ENCODE measurements around the gene TOM1L1. TPM values are rescaled to one million over a fixed set of nuclear protein-coding genes. Genes with fewer than 3 reads are reported as not detected.

TOM1L1 gene
- total RNA-seq, 1 donor from 2014 or later, result 9.0 TPM

DNA sequence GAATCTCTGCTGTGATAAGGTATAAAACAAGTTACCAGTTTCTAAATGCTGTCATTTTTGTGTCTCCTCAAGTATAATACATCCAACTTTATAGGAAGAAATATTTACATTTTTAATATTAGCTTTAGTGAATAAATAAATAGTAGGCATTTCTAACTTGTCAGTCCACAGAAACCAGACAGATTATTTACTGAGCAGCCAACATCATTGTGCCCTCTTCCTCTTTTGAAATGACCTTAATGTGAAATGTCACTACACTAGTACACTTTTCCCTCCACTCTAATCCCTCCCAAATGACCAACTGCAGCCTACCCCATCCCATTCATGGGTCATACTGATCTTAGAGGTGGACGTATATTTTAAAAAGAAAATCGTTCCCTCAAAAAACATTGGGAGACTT lies 77.1 kb downstream of the TOM1L1 start:
- no peaks in the 10 kb centered on the region for H3K4me1 ChIP-seq
- intact Hi-C loops (cut with micrococcal nuclease), result no loop called here
- DNase-seq, result no peak
- TF ChIP-seq, protein P1, sequence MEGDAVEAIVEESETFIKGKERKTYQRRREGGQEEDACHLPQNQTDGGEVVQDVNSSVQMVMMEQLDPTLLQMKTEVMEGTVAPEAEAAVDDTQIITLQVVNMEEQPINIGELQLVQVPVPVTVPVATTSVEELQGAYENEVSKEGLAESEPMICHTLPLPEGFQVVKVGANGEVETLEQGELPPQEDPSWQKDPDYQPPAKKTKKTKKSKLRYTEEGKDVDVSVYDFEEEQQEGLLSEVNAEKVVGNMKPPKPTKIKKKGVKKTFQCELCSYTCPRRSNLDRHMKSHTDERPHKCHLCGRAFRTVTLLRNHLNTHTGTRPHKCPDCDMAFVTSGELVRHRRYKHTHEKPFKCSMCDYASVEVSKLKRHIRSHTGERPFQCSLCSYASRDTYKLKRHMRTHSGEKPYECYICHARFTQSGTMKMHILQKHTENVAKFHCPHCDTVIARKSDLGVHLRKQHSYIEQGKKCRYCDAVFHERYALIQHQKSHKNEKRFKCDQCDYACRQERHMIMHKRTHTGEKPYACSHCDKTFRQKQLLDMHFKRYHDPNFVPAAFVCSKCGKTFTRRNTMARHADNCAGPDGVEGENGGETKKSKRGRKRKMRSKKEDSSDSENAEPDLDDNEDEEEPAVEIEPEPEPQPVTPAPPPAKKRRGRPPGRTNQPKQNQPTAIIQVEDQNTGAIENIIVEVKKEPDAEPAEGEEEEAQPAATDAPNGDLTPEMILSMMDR (IDR thresholded peaks at IDR 0.05; ENCODE audit: borderline replicate concordance), result no peak
- no peaks in the 10 kb centered on the region for H3K27me3 ChIP-seq (ENCODE audit: low read depth)
- H3K27ac ChIP-seq (replicated peaks), result no peak overlapping the region
- no peaks in the 10 kb centered on the region for H3K36me3 ChIP-seq
- H3K9me3 ChIP-seq (replicated peaks), result peaks cover 10% of the 10 kb centered on the region
- no peak overlapping the region for H3K4me3 ChIP-seq

DNA sequence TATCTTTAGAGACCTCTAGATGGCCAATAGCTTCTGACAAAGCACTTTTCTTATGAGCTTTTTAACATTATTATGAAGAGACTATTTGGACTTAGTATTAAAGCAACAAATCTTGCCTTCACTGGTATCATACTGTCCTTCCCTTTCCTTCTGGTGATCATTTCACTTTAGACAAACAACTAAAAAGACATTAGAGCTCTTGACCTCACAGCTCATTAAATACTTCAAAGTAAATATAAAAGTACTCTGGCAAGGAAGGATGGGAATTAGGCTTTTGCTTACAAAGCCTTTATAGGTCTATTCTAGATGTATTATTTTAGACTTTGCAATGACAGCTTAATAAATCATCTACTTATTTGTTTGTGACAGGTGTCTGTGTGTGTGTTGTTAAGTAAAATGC lies 79.0 kb downstream of the TOM1L1 start:
- H3K4me3 ChIP-seq, result no peak overlapping the region
- TF ChIP-seq, protein P1 (IDR thresholded peaks at IDR 0.05; ENCODE audit: borderline replicate concordance), result no peak
- intact Hi-C loops (cut with micrococcal nuclease), result no loop called here
- no peaks in the 10 kb centered on the region for H3K36me3 ChIP-seq
- no peaks in the 10 kb centered on the region for H3K27me3 ChIP-seq (ENCODE audit: low read depth)
- no peak overlapping the region for H3K27ac ChIP-seq (replicated peaks)
- H3K9me3 ChIP-seq (replicated peaks), result peaks cover 10% of the 10 kb centered on the region
- no peak for DNase-seq
- no peaks in the 10 kb centered on the region for H3K4me1 ChIP-seq

DNA sequence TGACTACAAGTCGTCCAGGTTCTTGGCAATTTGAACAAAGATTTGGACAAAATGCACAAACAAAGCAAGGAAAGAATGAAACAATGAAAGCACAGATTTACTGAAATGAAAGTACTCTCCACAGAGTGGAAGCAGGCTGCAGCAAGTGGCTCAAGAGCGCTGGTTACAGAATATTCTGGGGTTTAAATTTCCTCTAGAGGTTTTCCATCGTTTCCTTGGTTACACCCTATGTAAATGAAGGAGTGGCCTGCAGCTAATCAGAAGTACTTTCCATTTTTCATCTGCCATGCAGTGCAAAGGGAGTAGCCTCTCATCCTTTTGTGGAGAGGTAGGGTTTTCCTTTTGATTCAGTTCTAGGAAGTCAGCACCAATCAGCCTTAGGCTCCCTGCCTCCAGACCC lies 79.7 kb downstream of the TOM1L1 start:
- H3K36me3 ChIP-seq, result no peaks in the 10 kb centered on the region
- intact Hi-C loops (cut with micrococcal nuclease), result no loop called here
- no peaks in the 10 kb centered on the region for H3K4me1 ChIP-seq
- no peaks in the 10 kb centered on the region for H3K27me3 ChIP-seq (ENCODE audit: low read depth)
- peaks cover 10% of the 10 kb centered on the region for H3K9me3 ChIP-seq (replicated peaks)
- H3K4me3 ChIP-seq, result no peak overlapping the region
- TF ChIP-seq, protein P1 (IDR thresholded peaks at IDR 0.05; ENCODE audit: borderline replicate concordance), result no peak
- no peak overlapping the region for H3K27ac ChIP-seq (replicated peaks)
- no peak for DNase-seq

DNA sequence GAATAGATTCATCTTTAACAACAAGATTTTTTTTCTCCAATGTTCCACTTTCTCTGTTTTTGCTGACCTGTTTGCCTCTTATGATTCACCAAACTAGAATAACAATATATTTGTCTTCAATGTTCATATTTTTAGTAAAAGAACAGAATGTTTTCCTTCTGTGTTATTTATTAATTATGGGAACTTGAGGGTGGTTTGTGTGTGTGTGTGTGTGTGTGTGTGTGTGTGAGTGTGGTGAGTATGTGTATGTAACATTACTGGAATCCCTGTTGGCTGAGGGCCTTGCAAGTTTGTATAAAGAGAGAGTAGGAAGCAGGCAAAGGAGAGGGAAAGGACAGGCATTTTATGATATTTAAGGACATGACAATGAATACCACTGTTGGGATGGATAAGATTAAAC lies 81.7 kb downstream of the TOM1L1 start:
- intact Hi-C loops (cut with micrococcal nuclease), result no loop called here
- H3K36me3 ChIP-seq, result peaks cover 9% of the 10 kb centered on the region
- H3K9me3 ChIP-seq (replicated peaks), result peaks cover 10% of the 10 kb centered on the region
- H3K4me3 ChIP-seq, result no peak overlapping the region
- no peaks in the 10 kb centered on the region for H3K27me3 ChIP-seq (ENCODE audit: low read depth)
- no peaks in the 10 kb centered on the region for H3K4me1 ChIP-seq
- no peak overlapping the region for H3K27ac ChIP-seq (replicated peaks)
- no peak for DNase-seq
- TF ChIP-seq, protein P1 (IDR thresholded peaks at IDR 0.05; ENCODE audit: borderline replicate concordance), result no peak

DNA sequence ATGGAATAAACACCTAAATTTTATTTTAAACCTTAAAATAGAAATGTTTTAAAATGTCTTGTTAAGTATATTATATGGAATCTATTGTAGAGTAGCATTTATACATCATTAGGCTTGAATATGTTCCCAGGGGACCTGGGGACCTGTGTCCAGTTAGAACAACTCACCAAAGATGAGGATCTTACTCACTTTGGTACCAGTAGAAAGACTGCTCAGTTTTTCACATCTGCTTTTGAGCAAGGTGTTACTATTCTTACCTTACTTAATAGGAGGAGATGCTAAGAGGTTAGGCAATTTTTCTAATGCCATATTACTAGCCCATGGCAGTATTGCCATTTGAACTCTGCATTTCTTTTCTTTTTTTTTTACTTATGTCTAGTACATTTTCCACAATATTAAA lies 82.6 kb downstream of the TOM1L1 start:
- no peak for DNase-seq
- H3K9me3 ChIP-seq (replicated peaks), result peaks cover 10% of the 10 kb centered on the region
- H3K36me3 ChIP-seq, result peaks cover 9% of the 10 kb centered on the region
- no peak overlapping the region for H3K27ac ChIP-seq (replicated peaks)
- TF ChIP-seq, protein P1 (IDR thresholded peaks at IDR 0.05; ENCODE audit: borderline replicate concordance), result no peak
- no peaks in the 10 kb centered on the region for H3K4me1 ChIP-seq
- intact Hi-C loops (cut with micrococcal nuclease), result no loop called here
- no peaks in the 10 kb centered on the region for H3K27me3 ChIP-seq (ENCODE audit: low read depth)
- H3K4me3 ChIP-seq, result no peak overlapping the region

DNA sequence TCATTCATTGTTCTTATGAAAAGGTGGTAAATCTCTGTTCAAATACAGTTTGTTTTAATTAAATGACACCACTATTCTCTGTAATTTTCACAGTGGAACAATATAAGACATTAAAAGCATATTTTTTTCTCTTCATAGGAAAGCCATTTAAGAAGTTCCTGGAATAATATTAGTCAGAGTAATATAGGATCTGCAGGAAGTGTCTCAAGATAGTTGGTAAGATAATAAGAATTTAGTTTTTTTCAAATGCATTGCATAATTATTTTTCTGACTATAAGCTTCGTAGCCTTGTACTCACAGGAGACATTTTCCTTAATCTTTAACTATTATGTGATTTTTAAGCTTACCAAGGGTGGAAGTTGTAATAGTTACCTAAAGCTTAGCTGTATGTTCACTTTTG lies 84.8 kb downstream of the TOM1L1 start:
- Histone ChIP-seq H3K27me3 (ENCODE audit: low read depth) (no peaks in the 10 kb centered on the region), H3K4me3 (no peak overlapping the region), H3K27ac (replicated peaks) (no peak overlapping the region), H3K9me3 (replicated peaks) (peaks cover 5% of the 10 kb centered on the region), H3K4me1 (no peaks in the 10 kb centered on the region), H3K36me3 (peaks cover 9% of the 10 kb centered on the region)
- intact Hi-C loops (cut with micrococcal nuclease), result no loop called here
- TF ChIP-seq, protein P1 (IDR thresholded peaks at IDR 0.05; ENCODE audit: borderline replicate concordance), result no peak
- no peak for DNase-seq
